ENCODE data around the gene CCL27.

DNA sequence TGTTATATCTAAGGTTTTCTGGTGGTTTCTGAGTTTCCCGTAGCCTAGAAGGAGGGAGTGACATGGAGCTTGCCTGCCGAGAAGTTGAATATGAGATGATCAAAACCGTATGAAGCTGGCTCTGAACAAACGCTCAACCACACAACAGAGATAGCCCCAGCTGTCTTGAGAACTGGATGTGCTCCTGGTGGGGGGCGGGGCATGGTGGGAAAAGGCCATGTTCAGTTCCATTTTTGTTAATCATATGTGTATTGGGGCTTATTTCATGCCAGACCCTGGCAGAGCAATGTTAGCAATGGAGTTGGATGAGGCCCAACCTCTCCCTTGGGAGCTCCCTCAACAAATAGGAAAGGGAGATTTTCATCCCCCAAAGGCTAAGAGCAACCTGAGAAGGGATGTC, 23.8 kb upstream of the CCL27 start:
- TF ChIP-seq, protein P1, sequence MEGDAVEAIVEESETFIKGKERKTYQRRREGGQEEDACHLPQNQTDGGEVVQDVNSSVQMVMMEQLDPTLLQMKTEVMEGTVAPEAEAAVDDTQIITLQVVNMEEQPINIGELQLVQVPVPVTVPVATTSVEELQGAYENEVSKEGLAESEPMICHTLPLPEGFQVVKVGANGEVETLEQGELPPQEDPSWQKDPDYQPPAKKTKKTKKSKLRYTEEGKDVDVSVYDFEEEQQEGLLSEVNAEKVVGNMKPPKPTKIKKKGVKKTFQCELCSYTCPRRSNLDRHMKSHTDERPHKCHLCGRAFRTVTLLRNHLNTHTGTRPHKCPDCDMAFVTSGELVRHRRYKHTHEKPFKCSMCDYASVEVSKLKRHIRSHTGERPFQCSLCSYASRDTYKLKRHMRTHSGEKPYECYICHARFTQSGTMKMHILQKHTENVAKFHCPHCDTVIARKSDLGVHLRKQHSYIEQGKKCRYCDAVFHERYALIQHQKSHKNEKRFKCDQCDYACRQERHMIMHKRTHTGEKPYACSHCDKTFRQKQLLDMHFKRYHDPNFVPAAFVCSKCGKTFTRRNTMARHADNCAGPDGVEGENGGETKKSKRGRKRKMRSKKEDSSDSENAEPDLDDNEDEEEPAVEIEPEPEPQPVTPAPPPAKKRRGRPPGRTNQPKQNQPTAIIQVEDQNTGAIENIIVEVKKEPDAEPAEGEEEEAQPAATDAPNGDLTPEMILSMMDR (IDR thresholded peaks at IDR 0.05): no peak
- TF ChIP-seq POLR2AphosphoS5 (IDR thresholded peaks at IDR 0.05) (no peak), POLR2A (IDR thresholded peaks at IDR 0.05) (no peak)
